Liver (tissue), 9 donors: ENCODE results near the gene SLC45A1. TPM values are rescaled to one million over a fixed set of nuclear protein-coding genes. Genes with fewer than 3 reads are reported as not detected.

ENCODE experiments used
- DNase-seq: peaks from one replicate; pipeline ENCODE4 v3.0.0-alpha.2; 2017; ENCODE audit warnings: low spot score
- H3K27ac ChIP-seq, 2 donors: one replicate each; pipeline ENCODE4 v1.7.0; 2013; ENCODE audit warnings: inconsistent platforms in 2 of 2, low read length in 2 of 2, control low read depth in 1 of 2, low read depth in 1 of 2, mild to moderate bottlenecking in 1 of 2
- H3K27me3 ChIP-seq, 4 donors: one replicate each; pipeline versions ENCODE4 v1.6.1 to v1.7.0; 2013; ENCODE audit warnings: low read length in 3 of 4, inconsistent platforms in 1 of 4, mild to moderate bottlenecking in 1 of 4, moderate library complexity in 1 of 4; ENCODE audit not compliant: control insufficient read depth in 4 of 4, insufficient read depth in 4 of 4
- H3K36me3 ChIP-seq, 4 donors: one replicate each; pipeline versions ENCODE4 v1.6.1 to v1.7.0; 2013; ENCODE audit warnings: low read length in 3 of 4, mild to moderate bottlenecking in 3 of 4, low read depth in 1 of 4, moderate library complexity in 1 of 4; ENCODE audit not compliant: control insufficient read depth in 4 of 4, insufficient read depth in 3 of 4
- H3K4me1 ChIP-seq, 4 donors: one replicate each; pipeline versions ENCODE4 v1.6.1 to v1.7.0; 2013; ENCODE audit warnings: low read length in 3 of 4, mild to moderate bottlenecking in 3 of 4, moderate library complexity in 1 of 4; ENCODE audit not compliant: control insufficient read depth in 4 of 4, insufficient read depth in 4 of 4
- H3K4me3 ChIP-seq, 3 donors: one replicate each; pipeline versions ENCODE4 v1.6.1 to v1.7.0; 2013; ENCODE audit warnings: low read length in 3 of 3, control low read depth in 1 of 3, low read depth in 1 of 3, mild to moderate bottlenecking in 1 of 3
- H3K9ac ChIP-seq, 2 donors: one replicate each; pipeline ENCODE4 v1.7.0; 2013; ENCODE audit warnings: low read length in 2 of 2, mild to moderate bottlenecking in 2 of 2, moderate library complexity in 2 of 2, control low read depth in 1 of 2, low read depth in 1 of 2
- H3K9me3 ChIP-seq, 4 donors: one replicate each; pipeline versions ENCODE4 v1.6.1 to v1.7.0; 2013; ENCODE audit warnings: low read length in 3 of 4; ENCODE audit not compliant: control insufficient read depth in 4 of 4
- EGR1 ChIP-seq, 2 donors: IDR thresholded peaks; 2 replicates each; pipeline ENCODE4 v1.6.1; 2016 to 2018; ENCODE audit warnings: antibody characterized with exemption in 2 of 2, low read depth in 2 of 2
- FOXA1 ChIP-seq: IDR thresholded peaks from 2 replicates; pipeline ENCODE4 v1.6.1; 2016; ENCODE audit warnings: antibody characterized with exemption
- FOXA2 ChIP-seq: IDR thresholded peaks from 2 replicates; pipeline ENCODE4 v1.6.1; 2016; ENCODE audit warnings: antibody characterized with exemption
- GABPA ChIP-seq, 2 donors: IDR thresholded peaks in 1 of 2; conservative IDR thresholded peaks in 1 of 2; 2 replicates each; pipeline ENCODE4 v1.6.1; 2016; ENCODE audit warnings: antibody characterized with exemption in 2 of 2, mild to moderate bottlenecking in 1 of 2, moderate library complexity in 1 of 2
- HNF4A ChIP-seq, 2 donors: conservative IDR thresholded peaks; 2 replicates each; pipeline ENCODE4 v1.6.1; 2016; ENCODE audit warnings: antibody characterized with exemption in 2 of 2, mild to moderate bottlenecking in 2 of 2
- HNF4G ChIP-seq: IDR thresholded peaks from 2 replicates; pipeline ENCODE4 v1.6.1; 2016; ENCODE audit warnings: antibody characterized with exemption
- JUND ChIP-seq, 2 donors: IDR thresholded peaks; 2 replicates each; pipeline ENCODE4 v1.6.1; 2016; ENCODE audit warnings: antibody characterized with exemption in 2 of 2
- NR2F2 ChIP-seq: IDR thresholded peaks from 2 replicates; pipeline ENCODE4 v1.6.1; 2016; ENCODE audit warnings: antibody characterized with exemption
- RAD21 ChIP-seq, 2 donors: IDR thresholded peaks; 2 replicates each; pipeline ENCODE4 v1.6.1; 2016; ENCODE audit warnings: antibody characterized with exemption in 2 of 2, mild to moderate bottlenecking in 2 of 2
- RXRA ChIP-seq, 2 donors: IDR thresholded peaks; 2 replicates each; pipeline ENCODE4 v1.6.1; 2017 to 2018; ENCODE audit warnings: antibody characterized with exemption in 2 of 2, mild to moderate bottlenecking in 1 of 2
- SP1 ChIP-seq: IDR thresholded peaks from 2 replicates; pipeline ENCODE4 v1.6.1; 2018; ENCODE audit warnings: antibody characterized with exemption, mild to moderate bottlenecking
- TAF1 ChIP-seq: conservative IDR thresholded peaks from 2 replicates; pipeline ENCODE4 v1.6.1; 2016; ENCODE audit warnings: antibody characterized with exemption, mild to moderate bottlenecking
- YY1 ChIP-seq: IDR thresholded peaks from 2 replicates; pipeline ENCODE4 v1.6.1; 2016; ENCODE audit warnings: antibody characterized with exemption, mild to moderate bottlenecking
- WGBS: extraction: QIAGEN DNeasy Blood & Tissue Kit; methylation state at CpG from one replicate; pipeline ENCODE4 v1.1.7; 2013; 5-methylcytosine and 5-hydroxymethylcytosine counted together
- polyA plus RNA-seq, 2 donors: library from polyadenylated mRNA; stranded (reverse) in 1 of 2; unstranded in 1 of 2; fragments of 200-250 nt in 1 of 2; fragments of >200 nt in 1 of 2; fragmentation: Nextera tagmentation in 1 of 2; extraction: Ambion mirVana in 1 of 2; gene quantifications; one replicate each; pipeline versions ENCODE4 v1.2.1 to v1.2.3, GENCODE V29; 2013 to 2015
- total RNA-seq, 2 donors: library from RNA; depleted of rRNA; stranded (reverse); fragments of >200 nt; gene quantifications; one replicate each; pipeline ENCODE4 v1.2.3, GENCODE V29; 2014
- TF ChIP-seq, protein P1 (sequence below): IDR thresholded peaks from 2 replicates; pipeline ENCODE4 v1.6.1; 2016; ENCODE audit warnings: antibody characterized with exemption, mild to moderate bottlenecking
- TF ChIP-seq, protein P2 (sequence below): IDR thresholded peaks from 2 replicates; pipeline ENCODE4 v1.6.1; 2016; ENCODE audit warnings: antibody characterized with exemption
- TF ChIP-seq, protein P3 (sequence below): IDR thresholded peaks from 2 replicates; pipeline ENCODE4 v1.6.1; 2016; ENCODE audit warnings: antibody characterized with exemption
- TF ChIP-seq, protein P4 (sequence below): IDR thresholded peaks from 2 replicates; pipeline ENCODE4 v1.6.1; 2016; ENCODE audit warnings: antibody characterized with exemption
- TF ChIP-seq, protein P5 (sequence below): fragments of 150-350 bp; IDR thresholded peaks from 2 replicates; pipeline ENCODE4 v1.5.1; 2017; ENCODE audit warnings: improper control_type of control experiment, low read depth, low read length; ENCODE audit not compliant: missing input control
- donor health status: healthy.
- donor health status: healthy.
- donor health status: healthy.
- donor health status: healthy.
- donor health status: healthy.

The SLC45A1 gene
- total and polyA plus RNA-seq, 4 donors: 0.08 to 0.29 (median 0.14) TPM; not detected in 1

DNA sequence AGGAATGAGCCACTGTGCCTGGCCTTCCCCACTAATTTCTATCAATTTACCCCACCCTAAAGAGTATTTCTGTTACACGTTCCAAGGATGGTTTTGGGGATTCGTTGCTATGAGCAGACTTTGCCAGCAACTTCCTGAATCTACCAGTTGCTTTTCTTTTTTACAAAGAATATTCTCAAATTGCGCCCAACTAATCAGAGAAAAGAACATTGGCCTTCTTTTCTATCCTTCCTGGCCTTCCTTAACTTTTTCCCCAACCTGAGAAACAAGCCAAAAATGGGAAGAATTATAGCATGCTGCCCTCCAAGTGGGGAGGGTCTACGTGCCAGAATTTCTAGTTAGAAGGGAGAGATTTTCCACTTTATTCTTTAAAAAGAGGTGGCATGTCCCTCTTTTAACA lies 44.9 kb upstream of the SLC45A1 start (continued):
- TF ChIP-seq, protein P1, sequence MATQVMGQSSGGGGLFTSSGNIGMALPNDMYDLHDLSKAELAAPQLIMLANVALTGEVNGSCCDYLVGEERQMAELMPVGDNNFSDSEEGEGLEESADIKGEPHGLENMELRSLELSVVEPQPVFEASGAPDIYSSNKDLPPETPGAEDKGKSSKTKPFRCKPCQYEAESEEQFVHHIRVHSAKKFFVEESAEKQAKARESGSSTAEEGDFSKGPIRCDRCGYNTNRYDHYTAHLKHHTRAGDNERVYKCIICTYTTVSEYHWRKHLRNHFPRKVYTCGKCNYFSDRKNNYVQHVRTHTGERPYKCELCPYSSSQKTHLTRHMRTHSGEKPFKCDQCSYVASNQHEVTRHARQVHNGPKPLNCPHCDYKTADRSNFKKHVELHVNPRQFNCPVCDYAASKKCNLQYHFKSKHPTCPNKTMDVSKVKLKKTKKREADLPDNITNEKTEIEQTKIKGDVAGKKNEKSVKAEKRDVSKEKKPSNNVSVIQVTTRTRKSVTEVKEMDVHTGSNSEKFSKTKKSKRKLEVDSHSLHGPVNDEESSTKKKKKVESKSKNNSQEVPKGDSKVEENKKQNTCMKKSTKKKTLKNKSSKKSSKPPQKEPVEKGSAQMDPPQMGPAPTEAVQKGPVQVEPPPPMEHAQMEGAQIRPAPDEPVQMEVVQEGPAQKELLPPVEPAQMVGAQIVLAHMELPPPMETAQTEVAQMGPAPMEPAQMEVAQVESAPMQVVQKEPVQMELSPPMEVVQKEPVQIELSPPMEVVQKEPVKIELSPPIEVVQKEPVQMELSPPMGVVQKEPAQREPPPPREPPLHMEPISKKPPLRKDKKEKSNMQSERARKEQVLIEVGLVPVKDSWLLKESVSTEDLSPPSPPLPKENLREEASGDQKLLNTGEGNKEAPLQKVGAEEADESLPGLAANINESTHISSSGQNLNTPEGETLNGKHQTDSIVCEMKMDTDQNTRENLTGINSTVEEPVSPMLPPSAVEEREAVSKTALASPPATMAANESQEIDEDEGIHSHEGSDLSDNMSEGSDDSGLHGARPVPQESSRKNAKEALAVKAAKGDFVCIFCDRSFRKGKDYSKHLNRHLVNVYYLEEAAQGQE: no peak
- no peak for TF ChIP-seq FOXA2
- TF ChIP-seq, protein P2, sequence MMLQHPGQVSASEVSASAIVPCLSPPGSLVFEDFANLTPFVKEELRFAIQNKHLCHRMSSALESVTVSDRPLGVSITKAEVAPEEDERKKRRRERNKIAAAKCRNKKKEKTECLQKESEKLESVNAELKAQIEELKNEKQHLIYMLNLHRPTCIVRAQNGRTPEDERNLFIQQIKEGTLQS: no peak
- TF ChIP-seq HNF4G: no peak
- TF ChIP-seq HNF4A (conservative IDR thresholded peaks at IDR 0.05): no peak

DNA sequence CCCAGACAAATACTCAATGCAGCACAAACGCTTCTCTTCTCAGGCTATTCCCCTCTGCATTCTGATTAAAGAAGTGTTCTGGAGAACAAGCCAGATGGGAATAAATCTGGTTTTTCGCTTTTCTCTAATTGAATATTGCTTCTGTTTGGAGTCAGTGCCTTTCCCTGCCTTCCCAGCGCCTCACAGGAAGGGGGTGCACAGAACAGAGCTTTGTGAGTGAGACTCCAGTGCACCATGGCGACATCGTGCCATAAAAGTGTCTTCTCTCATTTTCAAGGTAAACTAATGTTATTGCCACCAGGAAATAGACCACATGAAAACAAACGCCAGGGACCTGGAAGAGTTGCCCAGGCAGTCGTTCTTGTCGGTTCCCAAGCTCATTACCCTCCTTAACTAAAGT lies 43.6 kb upstream of the SLC45A1 start:
- Histone ChIP-seq H3K9ac (no peak overlapping the region), H3K4me1 (peaks cover 0 to 1% (median 0%) of the 10 kb centered on the region in 4 donors), H3K27ac (no peak overlapping the region), H3K27me3 (no peaks in the 10 kb centered on the region), H3K36me3 (no peaks in the 10 kb centered on the region), H3K4me3 (no peak overlapping the region), H3K9me3 (no peaks in the 10 kb centered on the region)
- DNase-seq: no peak
- TF ChIP-seq FOXA1 (no peak), EGR1 (IDR thresholded peaks at IDR 0.05; ENCODE audit: low read depth in 2 of 2) (no peak), GABPA (IDR thresholded peaks at IDR 0.05 in 1 of 2, conservative IDR thresholded peaks at IDR 0.05 in 1 of 2) (no peak), FOXA2 (no peak), SP1 (no peak), HNF4G (no peak), NR2F2 (no peak), RAD21 (IDR thresholded peaks at IDR 0.05) (no peak), TAF1 (no peak), YY1 (no peak), RXRA (IDR thresholded peaks at IDR 0.05) (no peak), HNF4A (conservative IDR thresholded peaks at IDR 0.05) (no peak), JUND (IDR thresholded peaks at IDR 0.05) (no peak)
- TF ChIP-seq, protein P2: no peak
- TF ChIP-seq, protein P3, sequence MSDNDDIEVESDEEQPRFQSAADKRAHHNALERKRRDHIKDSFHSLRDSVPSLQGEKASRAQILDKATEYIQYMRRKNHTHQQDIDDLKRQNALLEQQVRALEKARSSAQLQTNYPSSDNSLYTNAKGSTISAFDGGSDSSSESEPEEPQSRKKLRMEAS: no peak
- TF ChIP-seq, protein P4, sequence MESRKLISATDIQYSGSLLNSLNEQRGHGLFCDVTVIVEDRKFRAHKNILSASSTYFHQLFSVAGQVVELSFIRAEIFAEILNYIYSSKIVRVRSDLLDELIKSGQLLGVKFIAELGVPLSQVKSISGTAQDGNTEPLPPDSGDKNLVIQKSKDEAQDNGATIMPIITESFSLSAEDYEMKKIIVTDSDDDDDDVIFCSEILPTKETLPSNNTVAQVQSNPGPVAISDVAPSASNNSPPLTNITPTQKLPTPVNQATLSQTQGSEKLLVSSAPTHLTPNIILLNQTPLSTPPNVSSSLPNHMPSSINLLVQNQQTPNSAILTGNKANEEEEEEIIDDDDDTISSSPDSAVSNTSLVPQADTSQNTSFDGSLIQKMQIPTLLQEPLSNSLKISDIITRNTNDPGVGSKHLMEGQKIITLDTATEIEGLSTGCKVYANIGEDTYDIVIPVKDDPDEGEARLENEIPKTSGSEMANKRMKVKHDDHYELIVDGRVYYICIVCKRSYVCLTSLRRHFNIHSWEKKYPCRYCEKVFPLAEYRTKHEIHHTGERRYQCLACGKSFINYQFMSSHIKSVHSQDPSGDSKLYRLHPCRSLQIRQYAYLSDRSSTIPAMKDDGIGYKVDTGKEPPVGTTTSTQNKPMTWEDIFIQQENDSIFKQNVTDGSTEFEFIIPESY: no peak
- TF ChIP-seq, protein P1: no peak
- TF ChIP-seq, protein P5, sequence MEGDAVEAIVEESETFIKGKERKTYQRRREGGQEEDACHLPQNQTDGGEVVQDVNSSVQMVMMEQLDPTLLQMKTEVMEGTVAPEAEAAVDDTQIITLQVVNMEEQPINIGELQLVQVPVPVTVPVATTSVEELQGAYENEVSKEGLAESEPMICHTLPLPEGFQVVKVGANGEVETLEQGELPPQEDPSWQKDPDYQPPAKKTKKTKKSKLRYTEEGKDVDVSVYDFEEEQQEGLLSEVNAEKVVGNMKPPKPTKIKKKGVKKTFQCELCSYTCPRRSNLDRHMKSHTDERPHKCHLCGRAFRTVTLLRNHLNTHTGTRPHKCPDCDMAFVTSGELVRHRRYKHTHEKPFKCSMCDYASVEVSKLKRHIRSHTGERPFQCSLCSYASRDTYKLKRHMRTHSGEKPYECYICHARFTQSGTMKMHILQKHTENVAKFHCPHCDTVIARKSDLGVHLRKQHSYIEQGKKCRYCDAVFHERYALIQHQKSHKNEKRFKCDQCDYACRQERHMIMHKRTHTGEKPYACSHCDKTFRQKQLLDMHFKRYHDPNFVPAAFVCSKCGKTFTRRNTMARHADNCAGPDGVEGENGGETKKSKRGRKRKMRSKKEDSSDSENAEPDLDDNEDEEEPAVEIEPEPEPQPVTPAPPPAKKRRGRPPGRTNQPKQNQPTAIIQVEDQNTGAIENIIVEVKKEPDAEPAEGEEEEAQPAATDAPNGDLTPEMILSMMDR: no peak
- WGBS: 78% methylated on average over 8 of the region's 8 CpGs
